H9 (cell line): ENCODE results near the gene LIG3. TPM values are rescaled to one million over a fixed set of nuclear protein-coding genes. Genes with fewer than 3 reads are reported as not detected.

Experiments
- DNase-seq: peaks from one replicate; pipeline ENCODE4 v3.0.0-alpha.2; 2017
- H2AFZ ChIP-seq: one replicate; pipeline ENCODE4 v1.6.1; 2013; ENCODE audit warnings: mild to moderate bottlenecking, low read length, control low read depth, moderate library complexity
- H2AK5ac ChIP-seq: 2 replicates; pipeline ENCODE4 v1.6.1; 2013; ENCODE audit warnings: low read length, control low read depth, mixed read lengths; ENCODE audit not compliant: insufficient read length
- H2BK120ac ChIP-seq: one replicate; pipeline ENCODE4 v1.6.1; 2013; ENCODE audit warnings: low read depth, mild to moderate bottlenecking, low read length, control low read depth, inconsistent platforms; ENCODE audit not compliant: poor library complexity, severe bottlenecking
- H2BK12ac ChIP-seq: 2 replicates; pipeline ENCODE4 v1.6.1; 2013; ENCODE audit warnings: low read length, control low read depth, mixed read lengths, low read depth; ENCODE audit not compliant: insufficient read length
- H2BK15ac ChIP-seq: 2 replicates; pipeline ENCODE4 v1.6.1; 2013; ENCODE audit warnings: low read depth, low read length, control low read depth
- H2BK20ac ChIP-seq: one replicate; pipeline ENCODE4 v1.6.1; 2013; ENCODE audit warnings: low read depth, mild to moderate bottlenecking, low read length, control low read depth, inconsistent platforms; ENCODE audit not compliant: poor library complexity, severe bottlenecking
- H2BK5ac ChIP-seq: 2 replicates; pipeline ENCODE4 v1.6.1; 2013; ENCODE audit warnings: low read length, control low read depth, mixed read lengths; ENCODE audit not compliant: insufficient read length
- H3K14ac ChIP-seq: 2 replicates; pipeline ENCODE4 v1.6.1; 2013; ENCODE audit warnings: low read length, control low read depth; ENCODE audit not compliant: insufficient read depth
- H3K18ac ChIP-seq: 2 replicates; pipeline ENCODE4 v1.6.1; 2013; ENCODE audit warnings: low read depth, mild to moderate bottlenecking, mixed read lengths, low read length, control low read depth; ENCODE audit not compliant: insufficient read length
- H3K23ac ChIP-seq: 2 replicates; pipeline ENCODE4 v1.6.1; 2013; ENCODE audit warnings: low read length, control low read depth, mixed read lengths, low read depth; ENCODE audit not compliant: insufficient read length
- H3K23me2 ChIP-seq: 2 replicates; pipeline ENCODE4 v1.6.1; 2013; ENCODE audit warnings: low read depth, mild to moderate bottlenecking, mixed read lengths, low read length, control low read depth; ENCODE audit not compliant: insufficient read length, poor library complexity, severe bottlenecking
- H3K27ac ChIP-seq: 2 replicates; pipeline ENCODE4 v1.5.1; 2013; ENCODE audit warnings: low read length, control low read depth, mixed read lengths, low read depth; ENCODE audit not compliant: insufficient read length
- H3K27me3 ChIP-seq: 2 replicates; pipeline ENCODE4 v1.6.1; 2013; ENCODE audit warnings: low read length, control low read depth, inconsistent platforms; ENCODE audit not compliant: insufficient read depth
- H3K4ac ChIP-seq: 2 replicates; pipeline ENCODE4 v1.6.1; 2013; ENCODE audit warnings: low read depth, mild to moderate bottlenecking, control low read depth, inconsistent platforms, low read length, moderate library complexity
- H3K4me1 ChIP-seq: 2 replicates; pipeline ENCODE4 v1.6.1; 2013; ENCODE audit warnings: low read length, control low read depth, inconsistent platforms; ENCODE audit not compliant: insufficient read depth
- H3K4me2 ChIP-seq: 2 replicates; pipeline ENCODE4 v1.6.1; 2013; ENCODE audit warnings: low read length, control low read depth, mixed read lengths; ENCODE audit not compliant: insufficient read length, insufficient read depth
- H3K56ac ChIP-seq: 2 replicates; pipeline ENCODE4 v1.6.1; 2013; ENCODE audit warnings: low read depth, mild to moderate bottlenecking, mixed read lengths, low read length, control low read depth; ENCODE audit not compliant: insufficient read length
- H3K79me1 ChIP-seq: 2 replicates; pipeline ENCODE4 v1.6.1; 2013; ENCODE audit warnings: low read depth, mild to moderate bottlenecking, moderate library complexity, low read length, control low read depth, inconsistent platforms; ENCODE audit not compliant: insufficient read depth, poor library complexity, severe bottlenecking
- H3K79me2 ChIP-seq: 2 replicates; pipeline ENCODE4 v1.6.1; 2013; ENCODE audit warnings: low read length, control low read depth, inconsistent platforms; ENCODE audit not compliant: insufficient read depth
- H3K9ac ChIP-seq: 2 replicates; pipeline ENCODE4 v1.6.1; 2013; ENCODE audit warnings: low read length, control low read depth, mixed read lengths; ENCODE audit not compliant: insufficient read length; ENCODE audit errors: extremely low read depth
- H3K9me3 ChIP-seq: one replicate; pipeline ENCODE4 v1.6.1; 2013; ENCODE audit warnings: low read depth, low read length, inconsistent platforms; ENCODE audit not compliant: control insufficient read depth
- H3T11ph ChIP-seq: one replicate; pipeline ENCODE4 v1.6.1; 2013; ENCODE audit warnings: mild to moderate bottlenecking, low read length, control low read depth, inconsistent platforms
- H4K20me1 ChIP-seq: one replicate; pipeline ENCODE4 v1.6.1; 2013; ENCODE audit not compliant: control insufficient read depth, insufficient read length, insufficient read depth
- H4K5ac ChIP-seq: 2 replicates; pipeline ENCODE4 v1.6.1; 2013; ENCODE audit warnings: low read depth, mild to moderate bottlenecking, mixed read lengths, low read length, control low read depth; ENCODE audit not compliant: insufficient read length
- H4K8ac ChIP-seq: replicated peaks from 2 replicates; pipeline ENCODE4 v1.6.1; 2013; ENCODE audit warnings: low read length, control low read depth, mixed read lengths, low read depth; ENCODE audit not compliant: insufficient read length
- H4K91ac ChIP-seq: 2 replicates; pipeline ENCODE4 v1.6.1; 2013; ENCODE audit warnings: low read depth, mild to moderate bottlenecking, moderate library complexity, mixed read lengths, low read length, control low read depth; ENCODE audit not compliant: insufficient read length
- H3K27ac Mint-ChIP-seq, 3 experiments: 2 replicates in 2 of 3; 3 replicates in 1 of 3; pipeline ENCODE4 v1.8.0; 2020 to 2021; ENCODE audit warnings: mixed read lengths in 3 of 3, mild to moderate bottlenecking in 1 of 3, moderate library complexity in 1 of 3
- H3K27me3 Mint-ChIP-seq: 2 replicates; pipeline ENCODE4 v1.8.0; 2021; ENCODE audit warnings: low read depth, mild to moderate bottlenecking, moderate library complexity, mixed read lengths
- H3K36me3 Mint-ChIP-seq, 3 experiments: 2 replicates in 2 of 3; 3 replicates in 1 of 3; pipeline ENCODE4 v1.8.0; 2020 to 2021; ENCODE audit warnings: low read depth in 3 of 3, mixed read lengths in 3 of 3; ENCODE audit not compliant: insufficient read depth in 1 of 3
- H3K4me1 Mint-ChIP-seq, 2 experiments: 2 replicates each; pipeline ENCODE4 v1.8.0; 2020; ENCODE audit warnings: mixed read lengths in 2 of 2
- H3K4me3 Mint-ChIP-seq, 2 experiments: 2 replicates in 1 of 2; 3 replicates in 1 of 2; pipeline ENCODE4 v1.8.0; 2020 to 2021; ENCODE audit warnings: mild to moderate bottlenecking in 2 of 2, mixed read lengths in 2 of 2, moderate library complexity in 1 of 2
- H3K9me3 Mint-ChIP-seq, 2 experiments: 2 replicates in 1 of 2; 3 replicates in 1 of 2; pipeline ENCODE4 v1.8.0; 2020; ENCODE audit warnings: mild to moderate bottlenecking in 2 of 2, mixed read lengths in 2 of 2, moderate library complexity in 1 of 2
- CTCF ChIP-seq: fragments of 200-600 bp; sonication (generic); conservative IDR thresholded peaks from 3 replicates; pipeline ENCODE4 v1.8.0; 2021; ENCODE audit warnings: antibody characterized with exemption, mild to moderate bottlenecking
- WGBS: extraction: QIAGEN DNeasy Blood & Tissue Kit; methylation state at CpG from one replicate; pipeline ENCODE4 v1.1.7; 2013; ENCODE audit warnings: missing lambda C conversion rate, low lambda C conversion rate, mixed read lengths; ENCODE audit not compliant: insufficient read length; ENCODE audit errors: extremely low coverage; 5-methylcytosine and 5-hydroxymethylcytosine counted together
- total RNA-seq: library from RNA; stranded (reverse); gene quantifications from 2 replicates; pipeline ENCODE4 v1.2.1, GENCODE V29; 2021

Gene LIG3
- total RNA-seq, 1 experiment from 2014 or later: 96.0 TPM

GRCh38 chr17:35046740-35047283, 66.5 kb downstream of the LIG3 start:
- Mint-ChIP-seq H3K4me3 (no peak overlapping the region), H3K27me3 (no peaks in the 10 kb centered on the region), H3K9me3 (no peaks in the 10 kb centered on the region), H3K4me1 (peaks cover 10 to 12% of the 10 kb centered on the region in 2 experiments), H3K27ac (no peak overlapping the region), H3K36me3 (0 out of 7 replicates have a peak, but pooled peaks cover 0 to 4% (median 0%) of the 10 kb centered on the region in 3 experiments)
- Histone ChIP-seq H3K4me1 (no peaks in the 10 kb centered on the region), H2BK20ac (no peak overlapping the region), H4K8ac (no peak overlapping the region), H3K56ac (no peak overlapping the region), H2BK12ac (no peak overlapping the region), H3K9ac (no peak overlapping the region), H3K9me3 (no peaks in the 10 kb centered on the region), H3K14ac (no peak overlapping the region), H3K4me2 (no peak overlapping the region), H3K18ac (no peak overlapping the region), H4K91ac (no peak overlapping the region), H2BK5ac (no peak overlapping the region), H2BK120ac (no peak overlapping the region), H3K27ac (no peak overlapping the region), H2BK15ac (no peak overlapping the region), H3K23me2 (no peaks in the 10 kb centered on the region), H3K27me3 (no peaks in the 10 kb centered on the region), H3K79me1 (no peaks in the 10 kb centered on the region), H2AK5ac (no peak overlapping the region), H4K20me1 (no peaks in the 10 kb centered on the region), H3K79me2 (no peaks in the 10 kb centered on the region), H3K23ac (no peak overlapping the region), H3K4ac (no peak overlapping the region), H3T11ph (no peak overlapping the region), H4K5ac (no peak overlapping the region), H2AFZ (no peak overlapping the region)
- TF ChIP-seq CTCF: no peak
- DNase-seq: no peak
- no CpG with 5 or more reads among the region's 5 CpGs for WGBS
